Renal pelvis (tissue), 4 donors: Measurements from ENCODE around the gene COPS7A. TPM values are rescaled to one million over a fixed set of nuclear protein-coding genes. Genes with fewer than 3 reads are reported as not detected.

Experiments
- DNase-seq: peaks from one replicate; pipeline ENCODE4 v3.0.0-alpha.2; 2013
- polyA plus RNA-seq, 3 donors: library from polyadenylated mRNA; unstranded; fragments of 120-200 nt; gene quantifications; one replicate each; pipeline ENCODE4 v1.2.1, GENCODE V29; 2013; ENCODE audit not compliant: insufficient read length in 3 of 3

COPS7A gene
- polyA plus RNA-seq, 3 donors = 68.4 to 70.3 (median 69.4) TPM

DNA sequence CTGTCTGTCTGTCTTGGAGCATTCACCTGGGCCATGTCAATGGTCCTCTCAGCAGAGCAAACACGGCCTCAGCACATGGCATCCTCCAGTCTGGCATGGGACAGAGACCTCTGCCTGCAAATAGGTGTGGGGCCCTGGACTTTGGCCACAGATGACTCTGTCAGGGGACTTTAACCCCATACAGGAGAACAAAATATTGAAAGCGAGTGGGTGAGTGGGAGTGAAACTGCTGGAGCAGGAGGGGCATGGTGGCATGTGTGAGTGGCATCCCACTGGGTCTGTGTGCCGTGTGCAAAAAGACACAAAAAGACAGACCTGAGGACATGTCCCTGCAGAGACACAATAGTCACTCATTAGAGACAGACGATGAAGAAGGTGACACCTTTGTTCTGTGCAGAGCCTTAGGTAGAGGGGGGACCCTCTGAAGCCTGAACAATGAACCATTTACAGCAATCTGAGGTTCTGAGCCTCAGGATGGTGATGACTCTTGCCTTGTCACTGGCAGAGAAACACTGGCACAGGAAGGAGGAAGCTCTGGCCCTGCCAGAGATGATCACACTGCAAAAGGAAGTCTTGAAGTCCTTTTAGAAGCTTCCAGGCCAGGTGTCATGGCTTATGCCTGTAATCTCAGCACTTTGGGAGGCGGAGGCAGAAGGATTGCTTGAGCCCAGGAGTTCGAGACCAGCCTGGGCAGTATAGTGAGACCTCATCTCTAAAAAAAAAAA lies 56.0 kb downstream of the COPS7A start:
- DNase-seq = no peak

DNA sequence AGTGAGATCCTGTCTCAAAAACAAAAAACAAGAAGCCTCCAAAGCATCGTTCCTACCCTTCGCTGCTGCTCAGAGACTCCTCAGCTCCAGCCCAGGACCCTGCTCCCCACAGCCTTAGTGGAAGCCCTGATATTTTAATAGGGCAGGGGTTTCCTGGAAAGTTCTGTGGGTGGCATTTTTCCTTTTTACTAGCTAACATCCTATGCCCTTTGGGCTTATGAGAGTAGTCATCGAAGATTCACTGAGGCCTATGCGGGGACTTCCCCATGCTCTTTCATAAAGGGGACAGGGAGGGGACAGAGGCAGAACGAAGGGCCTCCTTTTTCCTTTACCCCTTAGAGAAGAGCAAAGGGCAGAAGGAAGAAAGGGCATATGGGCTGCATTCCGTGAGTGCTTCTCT lies 56.7 kb downstream of the COPS7A start:
- no peak for DNase-seq

Other genes starting within 250 kb of the COPS7A start
- 100 to 1,000 TPM; 159 to 189 (median 172) TPM for gene MRPL51, start 230.8 kb upstream of the COPS7A start, polyA plus RNA-seq
- 10 to 100 TPM; 62.2 to 76.7 (median 70.6) TPM for gene NCAPD2, start 229.9 kb upstream of the COPS7A start, polyA plus RNA-seq
- gene GAPDH, start 189.5 kb upstream of the COPS7A start, polyA plus RNA-seq = 1,000 to 10,000 TPM; 2,127 to 2,548 (median 2,322) TPM
- gene IFFO1, start 168.0 kb upstream of the COPS7A start, polyA plus RNA-seq = 10 to 100 TPM; 17.1 to 19.6 (median 18.9) TPM
- gene NOP2, start 155.8 kb upstream of the COPS7A start, polyA plus RNA-seq = 10 to 100 TPM; 24.3 to 39.7 (median 37.4) TPM
- gene CHD4, start 116.7 kb upstream of the COPS7A start, polyA plus RNA-seq = 100 to 1,000 TPM; 307 to 315 (median 315) TPM
- 1 to 10 TPM; 1.1 to 1.5 (median 1.4) TPM for gene LPAR5, start 88.1 kb upstream of the COPS7A start, polyA plus RNA-seq
- 1 to 10 TPM; 4.6 to 8.0 (median 7.7) TPM for gene ACRBP, start 76.6 kb upstream of the COPS7A start, polyA plus RNA-seq
- 100 to 1,000 TPM; 112 to 119 (median 119) TPM for gene ING4, start 60.9 kb upstream of the COPS7A start, polyA plus RNA-seq
- 100 to 1,000 TPM in 2 of 3 donors, 10 to 100 TPM in 1; 82.7 to 105 (median 102) TPM for gene ZNF384, start 34.7 kb upstream of the COPS7A start, polyA plus RNA-seq
- 10 to 100 TPM; 12.8 to 15.3 (median 14.3) TPM for gene PIANP, start 23.2 kb upstream of the COPS7A start, polyA plus RNA-seq
- 100 to 1,000 TPM; 213 to 247 (median 244) TPM for gene MLF2, start 29.1 kb downstream of the COPS7A start, polyA plus RNA-seq
- gene PTMS, start 42.3 kb downstream of the COPS7A start, polyA plus RNA-seq = 100 to 1,000 TPM; 589 to 718 (median 618) TPM
- gene LAG3, start 48.5 kb downstream of the COPS7A start, polyA plus RNA-seq = 1 to 10 TPM; 1.1 to 2.0 (median 1.4) TPM
- gene CD4, start 65.5 kb downstream of the COPS7A start, polyA plus RNA-seq = 10 to 100 TPM; 31.0 to 33.1 (median 32.1) TPM
- 10 to 100 TPM; 33.9 to 36.0 (median 35.9) TPM for gene GPR162, start 97.8 kb downstream of the COPS7A start, polyA plus RNA-seq
- gene P3H3, start 104.4 kb downstream of the COPS7A start, polyA plus RNA-seq = 10 to 100 TPM; 35.2 to 48.0 (median 38.3) TPM
- gene GNB3, start 116.9 kb downstream of the COPS7A start, polyA plus RNA-seq = 10 to 100 TPM in 1 of 3 donors, 1 to 10 TPM in 2; 7.0 to 13.0 (median 9.9) TPM
- gene CDCA3, start 127.2 kb downstream of the COPS7A start, polyA plus RNA-seq = 10 to 100 TPM; 27.2 to 37.0 (median 29.7) TPM
- gene USP5, start 128.1 kb downstream of the COPS7A start, polyA plus RNA-seq = 10 to 100 TPM; 60.3 to 70.2 (median 69.8) TPM
- 100 to 1,000 TPM; 560 to 690 (median 592) TPM for gene TPI1, start 143.5 kb downstream of the COPS7A start, polyA plus RNA-seq
- 10 to 100 TPM; 14.8 to 16.8 (median 16.8) TPM for gene SPSB2, start 149.3 kb downstream of the COPS7A start, polyA plus RNA-seq
- 10 to 100 TPM; 20.5 to 21.0 (median 20.9) TPM for gene LRRC23, start 180.8 kb downstream of the COPS7A start, polyA plus RNA-seq
- gene ENO2, start 190.5 kb downstream of the COPS7A start, polyA plus RNA-seq = 10 to 100 TPM; 12.6 to 17.2 (median 14.1) TPM
- gene ATN1, start 203.9 kb downstream of the COPS7A start, polyA plus RNA-seq = 100 to 1,000 TPM; 116 to 147 (median 131) TPM
- gene RNU7-1, start 219.8 kb downstream of the COPS7A start, polyA plus RNA-seq = 1 to 10 TPM in 1 of 3 donors, not detected in 2; 5.8 TPM
- 100 to 1,000 TPM; 135 to 204 (median 158) TPM for gene C12orf57, start 220.0 kb downstream of the COPS7A start, polyA plus RNA-seq
- gene PTPN6, start 227.3 kb downstream of the COPS7A start, polyA plus RNA-seq = 10 to 100 TPM; 21.1 to 25.2 (median 25.1) TPM
- 100 to 1,000 TPM; 256 to 302 (median 298) TPM for gene PHB2, start 246.6 kb downstream of the COPS7A start, polyA plus RNA-seq
- gene EMG1, start 246.9 kb downstream of the COPS7A start, polyA plus RNA-seq = 10 to 100 TPM; 41.0 to 53.3 (median 50.5) TPM